Keratinocyte (primary cell): ENCODE data around the gene DET1.

Source experiments
- EZH2 ChIP-seq: IDR thresholded peaks from one replicate; pipeline ENCODE4 v1.6.1; 2012; ENCODE audit warnings: inconsistent platforms, mild to moderate bottlenecking, low read length, moderate library complexity
- TF ChIP-seq, protein P1 (sequence below), 3 experiments: IDR thresholded peaks in 1 of 3; conservative IDR thresholded peaks in 1 of 3; optimal IDR thresholded peaks in 1 of 3; 2 replicates in 2 of 3; 3 replicates in 1 of 3; pipeline versions ENCODE3 to v1.5.1; 2011; ENCODE audit warnings: low read length in 3 of 3, mild to moderate bottlenecking in 3 of 3, moderate library complexity in 2 of 3, control low read depth in 1 of 3, inconsistent platforms in 1 of 3; ENCODE audit not compliant: insufficient read depth in 2 of 3; ENCODE audit errors: extremely low read depth in 1 of 3

DNA sequence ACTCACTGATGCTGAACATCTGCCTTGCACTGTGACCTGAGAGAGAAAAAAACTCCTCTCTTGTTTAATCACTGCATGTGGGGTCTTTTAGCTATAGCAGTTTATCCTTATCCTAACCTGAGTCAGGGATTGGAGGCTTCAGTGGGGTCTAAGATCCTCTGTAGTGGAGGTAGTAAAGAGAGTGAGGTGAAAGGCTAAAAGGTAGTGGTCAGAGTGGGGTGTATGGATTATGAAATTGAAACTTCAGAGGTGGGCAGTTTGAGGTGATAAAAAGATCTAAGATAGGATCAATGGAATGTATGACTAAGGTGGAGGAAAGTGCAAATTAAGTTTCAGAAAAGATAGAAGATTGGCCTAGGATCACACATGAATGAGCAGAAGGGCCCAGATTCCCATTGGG is 36.5 kb downstream of the DET1 start:
- TF ChIP-seq, protein P1, sequence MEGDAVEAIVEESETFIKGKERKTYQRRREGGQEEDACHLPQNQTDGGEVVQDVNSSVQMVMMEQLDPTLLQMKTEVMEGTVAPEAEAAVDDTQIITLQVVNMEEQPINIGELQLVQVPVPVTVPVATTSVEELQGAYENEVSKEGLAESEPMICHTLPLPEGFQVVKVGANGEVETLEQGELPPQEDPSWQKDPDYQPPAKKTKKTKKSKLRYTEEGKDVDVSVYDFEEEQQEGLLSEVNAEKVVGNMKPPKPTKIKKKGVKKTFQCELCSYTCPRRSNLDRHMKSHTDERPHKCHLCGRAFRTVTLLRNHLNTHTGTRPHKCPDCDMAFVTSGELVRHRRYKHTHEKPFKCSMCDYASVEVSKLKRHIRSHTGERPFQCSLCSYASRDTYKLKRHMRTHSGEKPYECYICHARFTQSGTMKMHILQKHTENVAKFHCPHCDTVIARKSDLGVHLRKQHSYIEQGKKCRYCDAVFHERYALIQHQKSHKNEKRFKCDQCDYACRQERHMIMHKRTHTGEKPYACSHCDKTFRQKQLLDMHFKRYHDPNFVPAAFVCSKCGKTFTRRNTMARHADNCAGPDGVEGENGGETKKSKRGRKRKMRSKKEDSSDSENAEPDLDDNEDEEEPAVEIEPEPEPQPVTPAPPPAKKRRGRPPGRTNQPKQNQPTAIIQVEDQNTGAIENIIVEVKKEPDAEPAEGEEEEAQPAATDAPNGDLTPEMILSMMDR (optimal IDR thresholded peaks at IDR 0.05 in 1 of 3, IDR thresholded peaks at IDR 0.05 in 1 of 3, conservative IDR thresholded peaks at IDR 0.05 in 1 of 3; ENCODE audit: extremely low read depth in 1 of 3, insufficient read depth in 2 of 3, low read length in 3 of 3): no peak
- no peak for TF ChIP-seq EZH2
